Hypothalamus (tissue), 51 donors: ENCODE measurements around the gene IFNA8.
"Not testable (repeated sequence)": the region's sequence is repeated elsewhere in the genome, so short reads cannot be mapped to it uniquely, and the experiment has no call there.

ENCODE experiments used
- DNase-seq, 51 donors: peaks; one replicate each; lab custom pipeline; 2025; lab: John Stamatoyannopoulos, UW

IFNA8 gene

GRCh38 chr9:21408817-21409216 is at the start of gene IFNA8:
TSS of gene IFNA8 (plus strand) at chr9:21409117. CDS start at chr9:21409177, 60 bp downstream.
- DNase-seq = no peak

- no peak for DNase-seq
Observed at GRCh38 chr9:21362287-21362686, 46.6 kb upstream of the IFNA8 start.

DNA sequence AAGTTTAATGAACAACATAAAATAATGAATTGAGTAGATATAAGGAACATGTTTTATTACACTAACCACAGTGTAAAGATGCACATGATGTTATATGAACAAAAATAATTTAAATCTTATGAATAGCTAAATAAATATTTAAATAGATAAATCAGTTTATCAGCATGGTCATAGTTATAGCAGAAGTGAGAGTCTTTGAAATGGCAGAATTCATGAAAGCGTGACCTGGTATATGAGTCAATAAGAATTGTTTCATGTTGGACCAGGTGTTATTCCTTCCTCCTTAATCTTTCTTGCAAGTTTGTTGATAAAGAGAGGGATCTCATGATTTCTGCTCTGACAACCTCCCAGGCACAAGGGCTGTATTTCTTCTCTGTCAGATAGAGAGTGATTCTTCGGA is 41.7 kb upstream of the IFNA8 start:
- DNase-seq = not testable (repeated sequence)

GRCh38 chr9:21367957-21368356 is 41.0 kb upstream of the IFNA8 start, which contains the start of gene IFNA13:
TSS of gene IFNA13 (minus strand) at chr9:21368057. CDS start at chr9:21368010, 47 bp downstream.
- no peak for DNase-seq

DNA sequence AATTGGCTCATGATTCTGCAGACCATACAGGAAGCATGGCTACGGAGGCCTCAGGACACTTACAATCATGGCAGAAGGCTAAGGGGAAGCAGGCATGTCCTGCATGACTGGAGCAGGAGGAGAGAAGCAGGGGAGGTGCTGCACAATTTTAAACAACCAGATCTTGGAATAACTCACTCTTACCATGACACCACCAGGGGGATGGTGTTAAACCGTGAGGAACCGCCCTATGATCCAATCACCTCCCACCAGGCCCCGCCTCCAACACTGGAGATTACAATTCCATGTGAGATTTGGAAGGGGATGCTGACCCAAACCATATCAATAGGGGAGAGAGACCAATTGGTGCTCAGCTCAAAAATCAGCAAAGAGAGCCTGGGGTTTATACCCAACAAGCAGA is 37.5 kb upstream of the IFNA8 start:
- DNase-seq = not testable (repeated sequence)

DNA sequence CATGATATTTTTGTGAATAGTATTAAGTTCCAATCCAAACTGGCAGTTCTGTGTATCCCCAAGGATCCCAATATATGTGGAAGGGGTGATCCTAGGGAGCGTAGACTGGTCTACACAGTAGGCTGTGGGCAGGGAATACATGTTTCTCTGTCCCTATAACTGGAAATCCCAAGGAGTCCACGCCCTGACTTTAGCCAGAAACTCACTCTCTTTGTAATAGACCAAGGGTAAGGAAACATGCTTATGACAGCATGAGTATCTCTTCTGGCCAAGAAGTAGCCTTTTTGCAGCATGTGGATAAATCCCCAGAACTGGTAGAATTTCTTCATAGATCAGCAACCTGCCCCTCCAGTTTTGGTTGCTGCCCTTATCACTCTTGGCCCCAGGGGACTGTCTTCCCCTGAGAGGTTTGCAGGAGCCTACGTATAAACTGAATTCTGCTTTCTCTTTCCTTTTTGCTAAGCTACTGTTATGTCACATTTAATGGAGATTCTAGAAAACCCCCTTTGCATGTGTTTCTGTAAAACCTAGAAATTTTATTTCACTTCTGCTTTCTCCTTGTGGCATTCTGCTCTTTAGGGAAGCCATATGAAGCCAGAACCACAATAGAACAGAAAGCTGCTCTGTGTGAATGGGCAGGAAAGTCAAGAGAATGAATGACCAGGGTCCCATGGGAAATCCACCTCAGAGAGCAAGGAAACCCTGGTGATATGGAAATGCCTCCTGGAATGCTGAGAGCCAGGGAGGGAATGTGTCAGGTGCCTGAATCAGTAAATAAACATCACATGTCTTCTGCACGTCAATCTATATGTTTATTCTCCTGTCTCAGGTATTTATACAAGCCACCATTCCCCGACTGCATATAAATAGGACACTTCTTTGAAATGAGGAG is 27.2 kb upstream of the IFNA8 start:
- DNase-seq = no peak

DNA sequence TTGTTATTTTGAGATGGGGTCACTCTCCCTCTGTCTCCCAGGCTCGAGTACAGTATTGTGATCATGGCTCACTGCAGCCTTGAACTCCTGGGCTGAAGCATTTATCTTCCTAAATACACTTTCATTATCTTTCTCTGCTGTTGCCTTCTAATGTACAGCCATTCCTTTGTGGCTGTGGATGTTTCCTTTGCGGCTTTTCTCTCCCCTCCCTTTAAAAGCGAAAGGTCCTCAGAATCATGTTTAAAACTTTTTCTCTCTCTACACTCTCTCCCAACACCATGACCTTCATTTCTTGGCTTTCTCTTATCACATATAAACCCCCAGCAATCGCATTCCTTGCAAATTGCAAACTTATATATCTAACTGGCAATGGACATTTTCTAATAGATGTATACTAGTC is 25.3 kb upstream of the IFNA8 start:
- DNase-seq = no peak

GRCh38 chr9:21385131-21385670 is 23.7 kb upstream of the IFNA8 start, which contains the start of gene IFNA2:
TSS of gene IFNA2 (minus strand) at chr9:21385398. CDS start at chr9:21385329, 69 bp downstream.
- DNase-seq = no peak

- DNase-seq = no peak
Observed at GRCh38 chr9:21392270-21392669, 16.6 kb upstream of the IFNA8 start.

- peak in 41 of 51 donors; percentile 17 to 78 (median 41) for DNase-seq
Observed at GRCh38 chr9:21395778-21396717, 12.9 kb upstream of the IFNA8 start.

- DNase-seq = no peak
Observed at GRCh38 chr9:21398955-21399489, 9.9 kb upstream of the IFNA8 start.

- no peak for DNase-seq
Observed at GRCh38 chr9:21399956-21400355, 9.0 kb upstream of the IFNA8 start.

DNA sequence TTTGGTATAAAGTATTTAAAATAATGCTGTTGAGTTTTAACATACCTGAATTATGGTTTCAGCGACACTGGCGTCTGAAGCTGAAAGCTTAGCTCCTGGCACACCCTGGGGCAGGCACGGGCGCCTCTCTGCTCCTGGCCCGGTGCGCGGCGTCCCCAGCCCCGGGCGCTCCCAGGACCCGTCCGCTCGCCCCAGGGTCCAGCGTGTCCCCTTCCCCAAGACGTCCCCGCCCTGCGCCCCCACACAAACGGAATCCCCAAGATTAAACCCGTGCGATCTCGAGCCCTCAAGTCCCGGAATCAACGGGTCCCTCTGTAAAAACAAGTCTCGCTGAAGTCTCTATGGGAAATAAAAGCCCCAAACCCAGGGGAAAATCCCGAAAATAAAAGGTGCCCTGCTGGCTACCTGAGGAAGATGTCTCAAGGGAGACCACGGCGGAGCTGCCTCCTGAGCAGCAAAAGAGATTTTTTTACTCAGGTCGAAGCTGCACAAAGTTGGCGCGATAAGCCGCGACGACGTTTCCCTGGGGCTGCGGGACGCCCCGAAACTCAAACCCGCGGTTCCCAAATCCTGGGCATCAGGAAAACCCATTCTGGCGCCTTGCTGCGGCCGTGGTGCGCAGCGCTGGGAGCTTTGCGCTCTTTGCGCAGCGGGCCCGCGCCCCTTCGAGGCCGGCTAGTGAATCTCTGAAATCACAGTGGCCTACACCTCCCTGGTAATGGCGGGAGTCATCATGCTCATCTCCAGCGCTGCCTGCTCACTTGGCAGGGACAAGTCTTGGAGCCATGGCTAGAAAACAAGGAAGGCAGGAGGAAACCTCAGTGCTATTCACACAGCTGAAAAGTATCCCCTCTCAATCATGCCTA is 6.3 kb upstream of the IFNA8 start:
- peak in 24 of 51 donors; percentile 8 to 66 (median 24) for DNase-seq

GRCh38 chr9:21404146-21404545 is 4.8 kb upstream of the IFNA8 start:
- DNase-seq = no peak

DNA sequence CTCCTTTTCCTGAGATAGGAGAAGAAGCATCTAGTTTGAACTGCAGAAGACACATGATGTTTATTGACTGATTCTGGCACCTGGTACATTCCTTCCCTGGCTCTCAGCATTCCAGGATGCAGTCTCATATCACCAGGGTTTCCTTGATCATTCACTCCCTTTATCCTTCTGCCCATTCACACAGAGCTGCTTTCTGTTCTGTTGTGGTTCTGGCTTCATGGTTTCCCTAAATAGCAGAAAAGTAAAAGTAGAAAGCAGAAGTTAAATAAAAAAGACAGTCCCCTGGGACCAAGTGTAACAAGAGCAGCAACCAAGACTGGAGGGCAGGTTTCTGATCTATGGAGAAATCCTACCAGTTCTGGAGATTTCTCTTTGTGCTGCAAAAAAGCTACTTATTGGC is 3.2 kb downstream of the IFNA8 start:
- DNase-seq = no peak

DNA sequence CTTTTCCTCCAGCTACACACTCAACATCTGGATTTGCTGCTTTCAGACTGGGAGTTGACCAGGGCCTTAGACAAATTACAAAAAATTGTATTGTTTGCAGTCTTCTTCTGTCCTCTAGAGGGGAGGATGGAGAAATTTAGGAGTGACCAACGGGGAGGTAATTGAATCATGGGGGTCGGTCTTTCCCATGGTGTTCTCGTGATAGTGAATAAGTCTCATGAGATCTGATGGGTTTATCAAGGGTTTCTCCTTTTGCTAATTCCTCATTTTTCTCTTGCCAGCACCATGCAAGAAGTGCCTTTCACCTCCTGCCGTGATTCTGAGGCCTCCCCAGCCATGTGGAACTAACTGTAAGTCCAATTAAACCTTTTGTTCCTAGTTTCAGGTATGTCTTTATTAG is 4.2 kb downstream of the IFNA8 start:
- no peak for DNase-seq

DNA sequence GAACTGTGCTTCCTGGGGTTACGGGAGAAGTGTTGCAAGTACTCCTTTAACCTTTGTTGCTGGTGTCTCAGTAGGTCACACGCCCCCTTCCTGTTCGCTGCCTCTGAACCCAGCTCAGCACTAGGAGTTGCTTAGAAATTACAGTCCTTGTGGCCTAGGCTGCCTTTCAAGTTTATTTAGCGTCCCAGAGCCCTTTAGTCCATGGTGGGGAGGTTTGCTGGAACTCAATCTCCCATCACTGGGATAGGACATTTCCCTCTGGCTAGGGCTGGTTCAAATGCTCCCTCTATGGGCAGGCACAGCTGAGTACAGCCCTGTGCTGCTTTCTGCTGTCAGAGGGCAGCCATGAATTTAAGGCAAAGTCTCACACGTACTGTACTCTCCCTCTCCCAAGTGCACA is 4.7 kb downstream of the IFNA8 start:
- DNase-seq = peak in 11 of 51 donors; percentile 11 to 35 (median 14)

GRCh38 chr9:21414220-21414940 is 5.5 kb downstream of the IFNA8 start:
- DNase-seq = no peak
